Activated CD4-positive, alpha-beta T cell treated with anti-CD3 and anti-CD28 coated beads for 48 hours (primary cell): ENCODE data around the gene PRXL2A.
"Not testable (repeated sequence)": the region's sequence is repeated elsewhere in the genome, so short reads cannot be mapped to it uniquely, and the experiment has no call there.

Experiments
- DNase-seq: peaks from one replicate; pipeline ENCODE4 v3.0.0-alpha.2; 2020

PRXL2A gene, protein sequence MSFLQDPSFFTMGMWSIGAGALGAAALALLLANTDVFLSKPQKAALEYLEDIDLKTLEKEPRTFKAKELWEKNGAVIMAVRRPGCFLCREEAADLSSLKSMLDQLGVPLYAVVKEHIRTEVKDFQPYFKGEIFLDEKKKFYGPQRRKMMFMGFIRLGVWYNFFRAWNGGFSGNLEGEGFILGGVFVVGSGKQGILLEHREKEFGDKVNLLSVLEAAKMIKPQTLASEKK

DNA sequence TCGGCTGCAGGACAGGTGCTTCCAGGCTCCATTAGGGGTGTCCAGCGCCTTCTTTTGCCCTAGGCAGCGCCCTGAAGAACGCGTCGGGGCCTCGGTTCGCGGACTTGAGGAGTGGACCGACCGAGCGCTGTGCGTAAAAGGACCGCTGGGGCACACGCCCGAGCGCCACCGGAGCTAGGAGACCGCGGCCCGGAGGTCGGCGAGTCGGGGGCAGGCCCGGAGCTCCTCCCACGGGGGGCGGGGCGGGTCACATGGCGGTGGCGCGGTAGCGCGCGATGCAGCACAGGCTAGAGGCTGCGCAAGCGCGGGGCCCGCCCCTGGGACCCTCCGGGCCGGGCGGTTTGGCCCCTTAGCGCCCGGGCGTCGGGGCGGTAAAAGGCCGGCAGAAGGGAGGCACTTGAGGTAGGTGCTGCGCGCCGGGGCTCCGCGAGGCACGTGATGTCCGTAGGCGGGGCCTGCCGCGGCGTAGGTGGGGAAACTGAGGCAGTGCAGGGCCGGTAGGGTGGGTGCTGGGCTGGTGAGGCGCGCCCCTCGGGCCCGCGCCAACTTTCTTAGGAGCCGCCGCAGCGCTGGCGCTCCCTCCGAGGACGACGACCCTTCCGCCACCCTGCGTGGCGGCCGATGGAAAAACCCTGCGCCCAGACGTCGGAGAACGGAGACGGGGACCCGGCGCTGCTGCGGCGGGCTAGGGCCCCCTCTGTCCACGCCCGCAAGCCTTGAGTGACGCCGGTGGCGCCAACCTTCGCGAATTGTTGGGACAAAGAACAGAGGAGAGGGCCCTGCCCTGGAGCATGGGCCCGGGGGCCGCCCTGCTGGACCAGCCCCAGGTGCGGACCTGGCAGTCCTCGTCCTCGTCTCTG is at the start of gene PRXL2A:
TSS of gene PRXL2A (plus strand) at position 310 of the 860 bp plus-strand sequence. CDS start 11,917 bp downstream, outside the sequence.
- DNase-seq, result peak; percentile 89

DNA sequence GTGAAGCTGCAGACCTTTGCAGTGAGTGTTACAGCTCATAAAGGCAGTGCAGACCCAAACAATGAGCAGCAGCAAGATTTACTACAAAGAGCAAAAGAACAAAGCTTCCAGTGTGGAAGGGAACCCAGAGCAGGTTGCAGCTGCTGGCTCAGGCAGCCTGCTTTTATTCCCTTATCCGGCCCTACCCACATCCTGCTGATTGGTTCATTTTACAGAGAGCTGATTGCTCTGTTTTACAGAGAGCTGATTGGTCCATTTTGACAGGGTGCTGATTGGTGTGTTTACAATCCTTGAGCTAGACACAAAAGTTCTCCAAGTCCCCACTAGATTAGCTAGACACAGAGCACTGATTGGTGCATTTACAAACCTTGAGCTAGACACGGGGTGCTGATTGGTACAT is 49.4 kb upstream of the PRXL2A start:
- not testable (repeated sequence) for DNase-seq

DNA sequence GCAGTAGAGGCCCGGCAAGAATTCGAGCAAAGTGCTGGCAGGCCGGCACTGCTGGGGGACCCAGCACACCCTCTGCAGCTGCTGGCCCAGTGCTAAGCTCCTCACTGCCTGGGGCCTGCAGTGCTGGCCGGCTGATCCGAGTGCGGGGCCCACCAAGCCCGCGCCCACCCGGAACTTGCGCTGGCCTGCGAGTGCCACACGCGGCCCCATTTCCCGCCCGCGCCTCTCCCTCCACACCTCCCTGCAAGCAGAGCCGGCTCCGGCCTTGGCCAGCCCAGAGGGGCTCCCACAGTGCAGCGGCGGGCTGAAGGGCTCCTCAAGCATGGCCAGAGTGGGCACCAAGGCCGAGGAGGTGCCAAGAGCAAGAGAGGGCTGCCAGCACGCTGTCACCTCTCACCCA is 48.7 kb upstream of the PRXL2A start:
- no peak for DNase-seq

DNA sequence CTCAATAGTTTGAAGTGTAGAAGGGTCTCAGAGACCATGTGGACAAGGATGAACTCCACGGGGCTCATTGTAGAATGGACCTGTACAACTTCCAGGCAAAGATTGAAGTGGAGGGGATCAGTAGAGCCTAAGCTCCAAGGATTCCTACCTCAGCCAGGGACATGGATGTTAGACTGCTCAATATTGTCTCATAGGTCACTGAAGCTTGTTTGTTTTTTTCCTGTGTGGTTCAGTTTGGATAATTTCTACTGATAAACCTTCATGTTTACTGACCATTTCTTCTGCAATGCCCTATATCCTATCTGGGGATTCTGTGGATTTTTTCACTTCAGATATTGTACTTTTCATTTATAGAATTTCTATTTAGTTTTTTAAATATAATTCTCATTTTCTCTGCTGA is 42.8 kb upstream of the PRXL2A start:
- DNase-seq, result no peak

DNA sequence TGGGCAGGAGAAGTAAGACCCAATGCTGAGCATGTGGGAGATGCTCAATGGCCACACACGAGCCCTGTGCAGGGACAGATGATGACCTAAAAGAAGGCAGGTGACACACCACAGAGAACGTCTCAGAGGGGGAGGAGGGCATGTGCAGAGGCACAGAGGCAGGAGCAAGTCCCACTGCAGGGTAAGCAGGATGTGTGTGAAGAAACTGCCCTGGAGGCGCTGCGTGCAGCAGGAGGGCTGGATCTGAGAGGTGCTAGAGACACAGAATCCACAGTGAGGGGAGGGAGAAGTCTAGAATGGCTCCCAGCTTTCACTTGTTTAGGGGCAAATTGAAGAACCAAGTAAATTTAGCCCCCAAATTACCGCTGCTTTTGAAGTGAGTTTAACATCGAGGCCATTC is 36.9 kb upstream of the PRXL2A start:
- DNase-seq, result no peak

DNA sequence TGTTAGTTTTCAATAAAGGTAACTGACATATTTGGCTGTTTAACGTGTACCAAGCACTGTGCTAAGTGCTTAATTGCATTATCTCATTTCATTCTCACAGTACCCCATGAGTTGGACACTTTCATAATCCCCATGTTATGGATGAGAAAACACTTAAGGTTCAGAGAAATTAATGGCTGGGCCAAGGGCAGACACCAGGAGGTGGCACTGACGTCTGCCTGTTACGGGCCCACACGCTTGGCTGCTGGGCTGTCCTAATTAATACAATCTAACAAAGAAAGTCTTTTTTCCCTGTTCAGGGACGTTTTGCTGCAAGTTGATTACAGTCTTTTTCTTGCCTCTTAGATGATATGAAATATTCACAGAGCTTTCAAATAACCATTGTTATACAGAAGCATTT is 35.7 kb upstream of the PRXL2A start:
- no peak for DNase-seq

DNA sequence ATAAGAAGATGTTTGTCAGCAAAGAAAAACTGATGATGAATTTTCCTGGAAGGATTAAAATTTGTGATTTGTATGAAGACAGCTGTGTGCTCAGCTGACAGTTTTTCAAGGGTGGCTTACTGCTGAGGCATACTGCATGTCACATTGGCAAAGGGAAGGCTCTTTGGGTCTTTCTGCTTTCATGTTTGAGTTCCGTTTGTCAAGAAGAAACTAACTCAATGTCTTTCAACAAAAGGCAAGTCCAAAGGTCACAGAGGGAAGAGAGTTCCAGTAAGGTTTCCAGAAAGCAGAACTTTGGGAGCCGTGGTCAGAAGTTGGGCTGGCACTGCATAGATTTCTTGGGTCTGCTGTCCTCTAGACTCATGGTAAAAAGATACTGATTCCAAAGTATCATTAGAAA is 34.8 kb upstream of the PRXL2A start:
- no peak for DNase-seq

DNA sequence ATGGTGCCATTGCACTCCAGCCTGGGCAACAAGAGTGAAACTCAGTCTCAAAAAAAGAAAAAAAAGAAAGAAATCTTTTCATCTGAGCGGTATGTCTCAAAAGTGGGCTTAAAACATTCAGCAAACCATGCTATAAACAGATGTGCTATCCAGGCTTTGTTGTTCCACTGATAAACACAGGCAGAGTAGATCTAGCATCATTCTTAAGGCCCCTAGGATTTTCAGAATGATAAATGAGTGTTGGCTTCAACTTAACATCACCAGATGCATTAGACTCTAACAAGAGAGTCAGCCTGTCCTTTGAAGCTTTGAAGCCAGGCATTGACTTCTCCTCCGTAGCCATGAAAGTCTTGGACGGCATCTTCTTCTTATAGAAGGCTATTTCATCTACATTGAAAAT is 28.6 kb upstream of the PRXL2A start:
- no peak for DNase-seq

DNA sequence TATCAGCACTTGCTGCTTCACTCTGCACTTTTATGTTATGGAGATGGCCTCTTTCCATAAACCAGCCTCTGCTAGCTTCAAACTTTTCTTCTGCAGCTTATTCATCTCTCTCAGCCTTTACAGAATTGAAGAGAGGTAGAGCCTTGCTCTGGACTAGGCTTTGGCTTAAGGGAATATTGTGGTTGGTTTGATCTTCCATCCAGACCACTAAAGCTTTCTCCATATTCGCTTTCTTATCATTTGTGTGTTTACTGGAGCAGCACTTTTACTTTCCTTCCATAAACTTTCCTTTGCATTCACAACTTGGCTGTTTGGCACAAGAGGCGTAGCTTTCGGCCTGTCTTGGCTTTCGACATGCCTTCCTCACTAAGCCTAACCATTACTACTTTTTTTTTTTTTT is 28.2 kb upstream of the PRXL2A start:
- no peak for DNase-seq

DNA sequence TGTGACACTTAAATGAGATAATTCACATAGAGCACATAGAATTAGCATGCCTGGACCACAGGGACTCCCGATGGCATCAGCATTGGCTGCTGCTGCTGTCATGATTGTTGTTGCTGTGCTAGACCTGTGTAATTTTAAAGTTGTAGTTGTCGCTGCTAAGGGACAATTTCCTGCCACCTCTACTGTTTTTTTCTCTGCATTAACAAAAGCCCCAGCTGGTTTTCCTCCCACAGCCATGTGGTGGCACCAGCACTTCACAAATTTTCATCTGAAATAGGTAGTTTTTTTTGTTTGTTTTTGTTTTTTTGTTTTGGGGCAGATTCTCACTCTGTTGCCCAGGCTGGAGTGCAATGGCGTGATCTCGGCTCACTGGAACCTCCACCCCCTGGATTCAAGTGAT is 25.4 kb upstream of the PRXL2A start:
- peak; percentile 43 for DNase-seq

DNA sequence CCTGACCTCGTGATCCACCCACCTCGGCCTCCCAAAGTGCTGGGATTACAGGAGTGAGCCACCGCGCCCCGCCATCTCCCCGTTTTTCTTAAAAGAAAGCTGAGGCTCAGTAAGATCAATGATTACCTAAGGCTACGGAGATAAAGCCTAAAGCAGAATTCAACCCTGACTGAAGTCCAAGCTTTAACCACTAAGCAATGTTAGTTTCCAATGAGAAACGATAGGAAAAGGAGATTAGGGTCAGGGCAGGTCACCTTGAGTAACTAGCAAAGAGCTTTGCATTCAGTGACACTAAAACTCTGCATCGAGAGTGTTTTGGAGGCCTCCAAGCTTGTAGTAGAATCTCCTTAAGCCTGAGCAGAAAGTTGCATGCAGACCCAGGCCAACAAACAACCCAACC is 17.6 kb upstream of the PRXL2A start:
- DNase-seq, result no peak

DNA sequence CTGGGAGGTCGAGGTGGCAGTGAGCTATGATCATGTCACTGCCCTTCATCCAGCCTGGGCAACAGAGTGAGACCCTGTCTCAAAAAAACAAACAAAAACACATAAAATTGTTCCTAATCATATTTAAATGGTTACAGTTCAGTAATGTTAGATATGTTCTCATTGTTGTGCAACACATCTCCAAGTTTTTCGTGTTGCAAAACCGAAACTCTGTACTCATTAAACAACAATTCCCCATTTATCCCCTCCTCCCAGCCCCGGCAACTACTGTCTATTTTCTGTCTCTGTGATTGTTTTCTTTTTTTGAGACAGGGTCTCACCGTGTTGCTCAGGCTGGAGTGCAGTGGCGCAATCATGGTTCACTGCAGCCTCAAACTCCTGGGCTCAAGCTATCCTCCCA is 16.1 kb upstream of the PRXL2A start:
- no peak for DNase-seq

DNA sequence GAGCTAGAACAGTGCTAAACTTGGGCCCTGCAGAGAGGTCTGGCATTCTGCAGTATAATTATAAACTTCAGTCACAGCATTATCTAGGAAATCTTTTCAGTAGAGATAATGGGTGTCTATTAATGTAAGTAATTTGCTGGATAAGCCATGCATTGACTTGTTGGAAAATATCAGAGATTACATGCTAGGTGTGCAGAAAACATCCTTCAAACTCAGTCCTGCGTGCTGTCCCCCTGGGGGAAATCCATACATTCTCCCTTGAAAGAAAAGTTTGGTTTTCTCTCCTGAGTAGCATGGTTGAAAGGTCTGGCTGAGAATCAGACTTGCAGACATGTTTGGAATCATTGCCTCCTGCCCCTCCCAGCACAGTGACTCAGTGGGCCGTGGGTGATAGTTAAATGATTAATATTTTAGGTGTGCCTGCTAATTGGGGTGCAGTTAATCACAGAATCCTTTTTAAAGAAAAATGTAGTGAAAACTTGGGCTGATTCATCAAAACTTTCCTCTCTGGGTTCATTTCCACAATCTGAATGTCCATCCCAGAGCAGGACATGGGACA is 13.9 kb upstream of the PRXL2A start:
- DNase-seq, result no peak

DNA sequence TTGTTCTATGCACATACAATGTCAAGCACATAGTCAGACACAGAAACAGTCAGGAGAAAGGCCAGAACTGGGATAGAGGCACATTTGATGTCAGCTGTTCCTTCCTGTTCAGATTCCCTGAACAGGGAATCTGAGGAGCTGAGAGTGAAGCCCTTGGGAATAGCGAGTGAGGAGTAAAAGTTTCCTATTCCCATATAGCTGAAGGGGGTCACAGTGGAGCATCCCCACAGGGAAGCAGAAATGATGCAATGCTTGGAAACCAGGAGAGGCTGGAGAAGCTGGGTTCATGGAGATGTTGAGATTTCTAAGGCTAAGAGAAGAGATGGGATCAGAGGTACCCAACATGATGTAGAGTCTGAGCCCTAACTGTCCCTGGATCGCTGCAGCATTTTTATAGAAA is 11.3 kb upstream of the PRXL2A start:
- DNase-seq, result no peak

DNA sequence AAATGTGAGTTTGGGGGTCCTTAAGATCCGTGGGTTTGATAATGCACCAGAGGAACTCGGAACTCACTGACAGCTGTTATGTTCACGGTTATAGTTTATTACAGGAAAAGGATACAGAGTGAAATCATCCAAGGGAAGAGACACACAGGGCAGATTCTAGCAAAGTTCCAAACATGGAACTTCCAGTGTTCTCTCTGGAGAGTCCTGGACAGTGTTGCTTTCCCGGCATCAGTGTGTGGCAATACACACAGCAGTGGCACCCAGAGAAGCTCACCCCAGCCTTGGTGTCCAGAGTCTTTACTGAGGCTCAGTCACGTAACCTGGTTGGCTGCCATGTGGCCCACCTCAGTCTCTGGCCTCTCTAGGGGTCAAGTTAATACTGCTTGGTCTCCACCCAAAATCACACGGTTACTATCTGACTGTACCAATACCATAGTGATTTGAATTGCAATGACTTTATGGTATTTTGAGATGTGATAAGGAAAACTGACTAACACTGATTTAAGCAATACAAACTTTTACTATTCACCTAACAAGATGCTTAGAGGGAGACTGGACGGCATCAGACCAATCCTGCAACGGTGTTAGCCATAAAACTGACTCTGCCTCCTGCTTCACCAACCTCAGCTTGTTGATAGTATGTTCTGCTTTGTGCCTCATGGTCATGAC is 8.1 kb upstream of the PRXL2A start:
- DNase-seq, result no peak

DNA sequence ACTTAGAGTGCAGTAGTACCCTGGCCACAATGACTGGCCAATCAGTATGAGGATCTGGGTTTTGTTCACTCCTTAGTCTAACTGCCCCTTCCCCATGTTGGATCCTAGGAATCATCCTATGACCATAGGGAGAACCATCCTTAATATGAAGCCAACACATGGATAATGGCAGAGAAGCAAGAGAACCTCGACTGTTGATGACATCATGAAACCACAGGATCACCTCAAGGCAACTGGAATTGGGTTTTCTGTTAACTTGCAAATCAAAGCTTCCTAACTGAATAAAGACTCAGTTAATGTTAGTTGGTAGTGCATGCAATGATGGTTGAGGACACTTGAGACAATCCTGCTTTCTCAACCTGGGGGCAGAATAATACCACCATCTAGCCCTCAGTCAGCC is 3.3 kb upstream of the PRXL2A start:
- no peak for DNase-seq

DNA sequence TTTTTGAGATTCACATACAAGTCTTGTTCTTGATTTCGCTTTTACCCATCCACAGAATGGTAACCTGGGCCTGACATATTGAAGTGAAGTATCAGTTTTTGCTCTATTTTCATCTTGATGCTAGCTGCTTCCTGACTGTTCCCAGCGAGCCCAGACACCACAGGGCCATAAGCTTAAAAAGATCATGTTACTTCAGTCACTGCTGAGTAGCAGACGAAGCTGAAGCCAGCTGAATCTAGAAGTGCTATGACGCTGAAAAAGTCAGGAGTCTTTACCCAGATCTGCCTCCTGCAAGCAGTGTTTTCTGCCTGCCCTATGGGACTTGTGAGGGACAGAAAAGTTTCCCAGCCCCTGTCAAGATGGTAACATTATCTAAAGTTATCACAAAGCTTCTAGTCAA is 2.7 kb upstream of the PRXL2A start:
- no peak for DNase-seq

DNA sequence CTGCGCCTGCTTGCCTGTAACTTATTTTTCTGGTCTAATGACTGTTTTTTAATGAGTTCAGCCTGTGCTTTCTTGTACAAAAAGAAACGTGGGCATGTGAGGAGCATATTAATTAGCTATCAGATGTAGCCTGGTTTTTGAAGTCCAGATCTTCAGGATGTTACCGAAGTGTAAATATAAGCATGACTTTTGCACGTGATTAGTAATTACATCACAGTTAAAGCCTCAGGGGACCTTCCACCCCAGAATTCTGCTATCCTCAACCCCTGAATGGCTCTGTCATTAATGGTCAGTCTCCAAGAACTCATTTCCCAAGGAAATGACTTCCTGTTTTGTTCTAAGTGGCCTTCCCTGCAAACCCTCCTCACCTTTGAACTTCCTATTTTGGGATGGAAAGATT is 2.1 kb upstream of the PRXL2A start:
- DNase-seq, result no peak

DNA sequence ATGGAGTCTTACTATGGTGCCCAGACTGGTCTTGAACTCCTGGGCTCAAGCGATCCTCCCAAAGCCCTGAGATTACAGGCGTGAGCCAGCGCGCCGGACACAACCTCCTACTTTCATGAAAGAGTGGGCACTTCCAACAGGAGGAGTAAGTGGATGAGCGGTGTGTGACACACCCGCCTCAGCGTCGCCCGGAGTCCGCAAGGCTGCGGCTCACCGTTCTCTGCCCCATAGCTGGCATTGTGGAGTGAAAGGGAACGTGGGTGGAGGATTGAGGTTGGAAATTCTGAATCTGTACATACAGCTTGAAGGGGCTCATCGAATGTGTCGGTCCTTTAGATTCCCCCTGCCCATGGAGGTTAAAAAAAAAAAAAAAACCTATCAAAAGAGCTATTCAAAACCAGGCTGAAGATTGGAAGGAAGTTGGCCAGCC is 524 bp upstream of the PRXL2A start:
- peak; percentile 77 for DNase-seq

DNA sequence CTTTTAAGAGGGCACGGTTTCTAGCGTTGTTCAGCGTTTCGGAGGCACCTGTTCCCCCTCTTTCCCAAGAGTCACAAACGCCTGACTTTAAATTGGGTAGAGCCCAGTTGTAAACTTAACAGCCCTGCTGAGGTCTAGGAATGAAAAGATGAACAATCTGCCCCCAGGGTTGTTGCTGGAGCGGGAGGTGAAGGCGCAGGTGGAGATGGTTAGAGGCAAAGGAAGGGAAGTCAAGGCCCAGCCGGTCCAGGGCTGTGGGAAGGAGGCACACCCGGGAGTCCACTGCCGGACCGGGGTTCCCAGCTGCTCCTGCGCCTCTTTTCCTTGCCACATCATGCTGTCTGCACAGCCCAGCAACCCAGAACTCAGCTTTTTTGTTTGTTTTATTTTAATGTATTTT is 770 bp downstream of the PRXL2A start:
- no peak for DNase-seq

DNA sequence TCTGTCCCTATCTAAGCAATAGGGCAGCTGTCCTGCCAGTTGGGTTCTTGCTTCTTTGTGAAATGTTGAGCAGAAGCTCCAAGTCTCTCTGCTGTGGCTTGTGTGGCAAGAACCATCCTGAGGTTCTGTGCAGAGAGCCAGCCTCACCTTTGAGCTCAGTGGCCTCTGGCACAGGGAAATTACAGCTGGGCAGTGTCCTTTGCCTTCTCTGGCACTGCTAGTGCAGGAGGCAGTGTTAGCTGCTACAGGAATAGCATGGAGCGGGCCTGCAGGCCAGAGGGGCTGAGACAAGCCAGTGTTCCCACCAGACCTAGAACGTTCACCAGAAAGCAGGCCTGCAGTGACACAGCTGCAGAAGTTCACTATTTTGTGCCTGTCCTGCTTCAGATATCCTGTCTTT is 1.8 kb downstream of the PRXL2A start:
- DNase-seq, result no peak

DNA sequence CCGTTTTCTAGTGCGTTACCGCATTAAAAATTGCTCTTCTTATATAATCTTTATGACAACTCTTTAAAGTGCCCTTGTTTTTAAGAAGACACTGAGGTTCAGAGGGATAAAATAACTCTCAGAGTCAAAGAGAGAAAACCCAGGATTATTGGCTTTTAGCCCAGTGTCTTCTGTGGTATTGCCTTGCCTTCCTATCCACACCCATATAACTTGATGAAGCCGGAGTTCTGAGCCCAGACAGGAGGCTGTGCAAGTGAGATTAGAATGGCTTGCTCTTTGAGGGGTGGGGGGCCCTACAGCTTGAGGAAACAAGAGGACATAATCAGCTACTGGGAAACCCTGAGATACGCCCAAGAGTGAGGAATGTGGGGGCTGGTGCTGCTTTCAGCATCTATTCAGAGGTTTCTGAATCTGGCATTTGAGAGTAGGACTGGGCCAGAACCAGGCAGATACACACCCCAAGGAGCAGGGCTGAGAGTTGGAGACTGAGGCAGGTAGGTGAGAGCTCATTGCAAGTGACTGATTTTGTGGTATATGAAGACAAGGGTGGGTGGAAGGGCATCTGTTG is 2.3 kb downstream of the PRXL2A start:
- DNase-seq, result no peak

DNA sequence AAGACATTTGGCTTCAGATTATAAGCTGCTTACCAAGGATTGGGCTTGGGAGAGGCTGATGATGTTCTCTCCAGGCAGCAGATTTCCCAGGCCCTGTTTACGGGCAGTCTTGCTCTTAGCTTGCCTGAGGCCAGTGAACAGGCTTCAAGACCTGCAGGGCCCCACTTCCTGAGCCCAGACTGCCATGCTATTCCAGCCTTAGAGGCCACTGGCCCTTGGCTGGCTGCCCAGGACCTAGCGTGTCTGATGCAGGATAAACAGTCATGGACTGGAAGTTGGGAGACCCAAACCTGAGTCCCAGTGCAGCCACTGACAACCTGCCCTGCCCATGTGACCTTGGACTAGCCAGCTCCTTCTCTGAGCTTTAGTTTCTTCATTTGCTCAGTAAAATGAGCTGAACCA is 2.9 kb downstream of the PRXL2A start:
- DNase-seq, result no peak
